ENCODE measurements around the gene OPN1MW3.

DNA sequence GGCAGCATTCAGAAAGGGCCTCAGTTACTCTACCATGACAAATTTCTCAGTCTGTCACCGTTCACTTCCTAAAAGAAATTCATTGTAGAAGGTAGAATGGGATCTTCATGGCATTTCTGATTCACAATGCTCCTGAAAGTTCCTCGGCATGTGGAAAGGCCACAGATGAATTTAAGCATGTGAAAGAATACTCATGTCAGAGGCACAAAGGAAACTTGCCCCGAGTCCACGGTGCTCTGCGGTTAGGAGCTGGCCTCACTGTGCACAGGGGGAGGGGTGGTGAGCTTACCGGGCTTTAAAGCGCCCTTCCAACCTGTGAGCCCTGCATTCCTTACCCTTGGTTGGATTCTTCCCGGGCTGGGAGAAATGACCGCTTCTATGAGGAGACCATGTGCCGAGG, 47.5 kb downstream of the OPN1MW3 start:
- TF ChIP-seq, protein P1, sequence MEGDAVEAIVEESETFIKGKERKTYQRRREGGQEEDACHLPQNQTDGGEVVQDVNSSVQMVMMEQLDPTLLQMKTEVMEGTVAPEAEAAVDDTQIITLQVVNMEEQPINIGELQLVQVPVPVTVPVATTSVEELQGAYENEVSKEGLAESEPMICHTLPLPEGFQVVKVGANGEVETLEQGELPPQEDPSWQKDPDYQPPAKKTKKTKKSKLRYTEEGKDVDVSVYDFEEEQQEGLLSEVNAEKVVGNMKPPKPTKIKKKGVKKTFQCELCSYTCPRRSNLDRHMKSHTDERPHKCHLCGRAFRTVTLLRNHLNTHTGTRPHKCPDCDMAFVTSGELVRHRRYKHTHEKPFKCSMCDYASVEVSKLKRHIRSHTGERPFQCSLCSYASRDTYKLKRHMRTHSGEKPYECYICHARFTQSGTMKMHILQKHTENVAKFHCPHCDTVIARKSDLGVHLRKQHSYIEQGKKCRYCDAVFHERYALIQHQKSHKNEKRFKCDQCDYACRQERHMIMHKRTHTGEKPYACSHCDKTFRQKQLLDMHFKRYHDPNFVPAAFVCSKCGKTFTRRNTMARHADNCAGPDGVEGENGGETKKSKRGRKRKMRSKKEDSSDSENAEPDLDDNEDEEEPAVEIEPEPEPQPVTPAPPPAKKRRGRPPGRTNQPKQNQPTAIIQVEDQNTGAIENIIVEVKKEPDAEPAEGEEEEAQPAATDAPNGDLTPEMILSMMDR (IDR thresholded peaks at IDR 0.05) = no peak
- TF ChIP-seq POLR2A (IDR thresholded peaks at IDR 0.05) = no peak
- no peak for TF ChIP-seq POLR2AphosphoS5 (IDR thresholded peaks at IDR 0.05; ENCODE audit: insufficient read depth in 1 of 2, low read depth in 1 of 2)
